HG02884 (cell line): ENCODE measurements around the gene GRIK1.
A peak's percentile ranks its signal among the peaks of the same experiment; 100 is the strongest.

Source experiments
- ATAC-seq: cut with Tn5 transposase; IDR thresholded peaks from one replicate; pipeline ENCODE4 v1.9.1; 2021; ENCODE audit warnings: mild to moderate bottlenecking, moderate library complexity; ENCODE audit not compliant: unreplicated experiment

The GRIK1 gene

DNA sequence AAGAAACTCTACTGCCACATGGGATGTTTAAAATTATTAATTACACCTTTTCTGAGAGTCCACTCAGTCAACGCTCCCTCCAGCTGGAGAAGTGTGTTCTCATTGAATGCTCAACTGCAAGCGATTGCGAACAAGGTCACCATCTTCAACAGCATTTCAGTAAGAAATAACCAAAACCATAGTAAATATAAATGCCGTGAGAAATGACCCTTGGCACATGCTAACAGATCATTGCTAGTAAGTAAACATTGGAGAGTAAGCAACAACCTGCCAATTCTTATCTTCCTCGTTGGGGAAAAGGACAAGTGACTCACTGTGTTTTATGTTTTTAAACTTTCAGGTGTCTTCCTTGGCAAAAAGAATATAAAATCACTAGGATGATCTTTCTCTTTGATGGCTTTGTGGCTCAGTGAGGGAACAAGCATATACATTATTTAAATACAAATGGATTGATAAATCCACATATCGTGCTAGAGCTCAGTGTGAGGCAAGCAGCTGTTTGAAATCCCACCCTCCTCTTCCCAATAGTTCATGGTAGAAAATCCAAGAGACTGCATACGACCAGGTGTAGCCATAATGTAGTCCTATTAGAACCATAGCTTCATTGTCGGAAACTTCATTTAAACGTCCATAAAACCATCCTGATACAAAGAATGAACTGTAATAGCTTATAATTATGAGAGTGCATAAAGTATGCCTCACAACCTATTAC, 214.6 kb downstream of the GRIK1 start:
- ATAC-seq, result no peak

DNA sequence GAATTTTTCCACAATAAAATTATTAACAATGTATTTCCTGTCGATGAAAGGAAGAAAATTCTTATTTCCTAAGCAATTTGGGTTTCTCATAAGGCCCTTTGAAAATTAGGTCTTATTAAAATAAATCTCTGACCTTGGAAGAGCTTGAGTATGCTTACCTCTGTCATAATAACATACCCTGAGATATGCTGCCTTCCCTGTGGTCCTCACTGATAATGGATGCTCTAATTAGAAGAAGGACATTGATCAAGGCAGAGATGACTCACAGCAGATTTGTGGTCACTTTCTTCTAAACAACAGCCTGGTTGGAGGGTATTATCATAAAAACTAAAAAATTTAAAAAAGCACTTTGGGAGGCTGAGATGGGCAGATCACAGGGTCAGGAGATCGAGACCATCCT, 217.8 kb downstream of the GRIK1 start:
- no peak for ATAC-seq

DNA sequence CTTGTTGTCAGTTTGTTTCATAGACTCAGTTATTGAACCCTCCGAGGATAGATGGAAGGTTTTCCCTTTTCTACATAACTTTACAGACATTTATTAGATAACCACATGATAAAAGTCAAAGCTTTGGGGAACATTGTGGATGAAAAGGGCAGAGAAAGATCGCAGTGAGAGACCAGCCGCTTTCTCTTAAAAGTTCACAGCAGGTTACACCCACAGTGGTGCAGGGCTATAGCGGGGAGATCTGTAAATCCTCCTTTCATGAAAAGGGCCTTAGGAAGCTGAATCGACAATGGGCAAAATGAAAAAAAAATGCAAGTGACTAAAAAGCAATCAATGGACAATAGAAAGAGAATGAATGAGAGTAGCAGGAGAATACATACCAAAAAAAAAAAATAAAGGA, 218.6 kb downstream of the GRIK1 start:
- ATAC-seq, result no peak

DNA sequence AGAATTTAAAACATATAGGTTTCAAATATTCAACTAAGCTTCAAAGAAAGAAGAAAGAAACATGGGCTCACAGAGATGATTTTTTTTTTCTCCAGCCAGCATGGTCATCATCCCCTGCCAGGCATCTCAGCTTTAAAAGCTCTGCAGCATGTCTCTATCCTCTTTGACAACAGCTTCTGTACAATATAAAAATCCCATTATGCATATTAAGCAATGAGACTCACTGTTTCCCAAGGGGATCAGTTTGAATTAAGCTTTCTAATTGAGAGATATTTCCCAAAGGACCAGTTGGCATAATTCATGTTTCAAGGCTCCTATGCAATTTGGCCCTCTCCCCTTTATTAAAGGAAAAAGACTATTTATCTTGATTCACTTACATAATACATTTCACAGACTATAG, 220.3 kb downstream of the GRIK1 start:
- no peak for ATAC-seq

DNA sequence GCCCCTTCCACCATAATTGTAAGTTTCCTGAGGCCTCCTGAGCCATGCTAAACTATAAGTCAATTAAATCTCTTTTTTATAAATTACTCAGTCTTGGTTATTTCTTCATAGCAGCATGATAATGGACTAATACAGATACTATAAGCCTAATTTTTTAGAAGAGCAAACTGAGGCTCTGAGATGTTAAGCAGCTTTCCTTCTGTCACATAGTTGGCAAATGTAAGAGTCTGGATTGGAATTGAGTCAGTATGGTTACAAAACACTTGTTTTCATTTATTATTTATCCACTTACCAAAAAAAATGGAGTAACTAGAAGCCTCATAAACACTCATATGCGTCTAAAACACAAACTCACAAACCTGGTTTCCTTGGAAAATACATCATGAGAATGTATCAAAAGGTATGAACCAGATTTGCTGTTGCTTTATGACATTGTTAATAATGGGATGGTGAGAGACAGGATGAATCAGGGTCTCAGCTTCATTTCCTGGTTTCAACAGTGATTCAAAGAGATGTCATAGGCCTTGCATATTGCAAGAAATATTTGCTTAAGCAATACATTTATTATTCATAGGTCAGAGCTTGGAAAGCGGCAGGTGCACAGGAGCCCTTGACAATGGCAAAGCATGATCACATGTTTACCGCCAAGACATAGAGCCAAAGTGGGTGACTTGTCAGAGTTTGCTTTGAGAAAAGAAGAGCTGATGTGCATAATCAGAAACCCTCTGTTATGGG, 221.5 kb downstream of the GRIK1 start:
- ATAC-seq, result no peak

DNA sequence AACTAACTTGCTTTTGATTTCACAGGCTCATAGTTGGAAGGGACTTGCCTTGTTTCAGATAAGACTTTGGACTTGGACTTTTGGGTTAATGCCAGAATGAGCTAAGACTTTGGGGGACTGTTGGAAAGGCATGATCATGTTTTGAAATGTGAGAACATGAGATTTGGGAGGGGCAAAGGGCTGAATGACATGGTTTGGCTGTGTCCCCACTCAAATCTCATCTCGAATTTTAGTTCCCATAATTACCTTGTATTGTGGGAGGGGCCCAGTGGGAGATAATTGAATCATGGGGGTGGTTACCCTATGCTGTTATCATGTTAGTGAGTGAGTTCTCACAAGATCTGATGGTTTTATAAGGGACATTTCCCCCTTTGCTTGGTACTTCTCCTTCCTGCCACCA, 222.1 kb downstream of the GRIK1 start:
- no peak for ATAC-seq

DNA sequence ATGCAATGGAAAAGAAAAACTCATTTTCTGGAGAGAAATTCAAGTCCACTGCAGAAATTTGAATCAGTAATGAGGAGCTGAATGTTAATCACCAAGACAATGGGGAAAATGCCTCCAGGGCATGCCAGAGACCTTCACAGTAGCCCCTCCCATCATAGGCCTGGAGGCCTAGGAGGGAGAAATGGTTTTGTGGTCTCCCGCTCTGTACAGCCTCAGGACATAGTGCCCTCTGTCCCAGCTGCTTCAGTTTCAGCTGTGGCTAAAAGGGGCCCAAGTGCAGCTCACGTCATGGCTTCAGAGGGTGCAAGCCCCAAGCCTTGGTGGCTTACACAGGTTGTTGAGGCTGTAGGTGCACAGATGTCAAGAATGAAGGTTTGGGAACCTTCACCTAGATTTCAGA, 223.0 kb downstream of the GRIK1 start:
- ATAC-seq, result no peak

DNA sequence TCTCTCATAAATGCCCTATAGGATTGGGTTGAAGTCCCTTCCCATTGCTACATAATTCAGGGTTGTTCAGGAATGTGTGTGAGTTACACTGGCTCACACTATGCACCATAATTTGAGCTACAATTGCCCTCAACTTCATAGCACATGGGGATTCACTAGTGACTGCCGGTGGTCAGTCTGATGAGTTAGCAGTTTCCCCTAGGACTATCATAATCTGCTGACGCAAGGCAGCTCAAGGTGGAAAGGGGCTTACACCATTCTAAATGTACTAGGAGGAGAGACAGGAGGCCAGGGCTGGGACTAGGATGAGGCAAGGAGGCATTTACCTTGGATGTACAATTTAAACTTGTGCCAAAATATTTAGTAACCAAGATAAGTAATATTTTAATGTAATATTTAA, 224.7 kb downstream of the GRIK1 start:
- ATAC-seq, result no peak

DNA sequence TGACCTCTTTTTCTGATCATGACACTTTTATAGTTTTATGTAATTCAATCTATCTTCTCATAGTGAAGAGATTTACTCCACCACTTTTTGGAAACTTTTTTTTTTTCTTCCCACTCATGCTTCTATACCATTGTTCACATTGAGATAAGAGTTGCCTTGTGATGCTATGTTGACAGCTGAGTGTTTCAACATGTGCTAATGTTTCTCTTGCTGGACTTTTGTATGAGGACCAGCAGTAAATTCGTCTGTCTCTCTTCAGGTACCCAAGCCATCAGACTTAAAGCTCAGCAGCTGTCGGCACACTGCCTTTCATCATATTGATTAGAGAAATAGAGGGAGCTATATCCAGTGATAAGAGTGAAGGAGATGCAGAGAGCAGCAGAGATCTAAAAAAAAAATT, 227.0 kb downstream of the GRIK1 start:
- ATAC-seq, result no peak

DNA sequence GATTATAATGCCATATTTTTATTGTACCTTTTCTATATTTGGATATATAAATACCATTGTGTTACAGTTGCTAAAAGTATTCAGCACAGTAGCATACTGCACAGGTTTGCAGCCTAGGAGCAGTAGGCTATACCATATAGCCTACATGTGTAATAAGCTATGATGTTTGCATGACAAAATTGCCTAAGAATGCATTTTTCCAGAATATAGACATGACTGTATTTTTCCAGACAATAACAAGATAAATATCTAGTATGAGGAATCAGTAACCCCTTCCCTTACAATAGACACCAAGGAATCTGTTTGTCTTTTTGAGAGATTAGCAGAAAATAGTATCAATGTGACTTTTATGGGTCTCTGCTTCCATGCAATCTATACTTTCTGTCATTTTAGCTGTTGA, 228.6 kb downstream of the GRIK1 start:
- ATAC-seq, result no peak

DNA sequence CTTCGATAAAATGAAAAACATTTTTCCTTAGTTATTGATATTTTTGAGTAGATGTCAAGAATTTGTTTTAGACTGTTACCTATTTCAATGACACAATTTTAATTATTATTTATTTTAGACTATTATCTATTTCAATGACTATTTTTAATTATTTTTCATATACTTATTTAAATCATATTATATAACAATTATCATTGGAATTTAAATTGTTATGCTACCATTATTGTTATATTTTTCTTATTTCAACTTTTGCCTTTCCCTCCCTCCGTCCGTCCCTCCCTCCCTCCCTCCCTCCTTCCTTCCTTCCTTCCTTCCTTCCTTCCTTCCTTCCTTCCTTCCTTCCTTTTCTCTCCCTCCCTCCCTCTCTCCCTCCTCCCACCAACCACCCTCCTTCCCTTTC, 229.3 kb downstream of the GRIK1 start:
- no peak for ATAC-seq

DNA sequence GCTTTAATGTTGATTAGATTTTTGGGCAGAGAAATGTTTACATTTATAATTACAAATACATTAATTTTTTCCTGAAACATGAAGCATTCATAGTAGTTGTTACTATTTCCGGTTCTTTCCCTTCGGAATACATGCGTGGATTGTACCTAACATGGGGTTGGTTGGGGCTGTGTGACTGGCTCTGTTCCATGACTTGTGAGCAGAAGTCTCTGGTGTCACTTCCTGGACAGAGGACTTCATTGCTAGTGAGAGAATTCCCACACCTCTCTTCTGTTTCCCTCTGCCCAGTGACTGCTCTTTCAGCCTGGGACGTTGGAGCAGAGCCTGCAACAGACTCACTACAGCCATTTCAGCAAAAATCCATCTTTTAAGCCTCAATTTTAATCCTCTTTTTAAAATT, 231.4 kb downstream of the GRIK1 start:
- no peak for ATAC-seq

DNA sequence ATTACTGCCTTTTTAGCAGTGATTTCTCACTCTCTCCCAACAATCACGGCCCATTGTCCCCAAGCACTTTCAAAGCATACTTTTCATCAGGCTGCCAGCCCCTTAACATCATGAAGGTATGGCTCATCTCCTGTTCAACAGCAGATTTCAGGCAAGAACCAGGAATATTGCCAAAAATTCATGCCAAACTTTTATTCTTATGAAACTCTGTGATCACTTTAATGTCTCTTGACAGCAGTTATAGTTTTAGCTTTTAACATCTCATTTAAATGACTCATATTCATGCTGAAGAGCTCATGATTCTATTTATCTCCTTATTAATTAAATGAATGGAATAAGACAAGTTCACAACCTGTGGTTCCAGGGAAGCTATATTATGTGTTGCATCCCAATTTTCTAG, 235.1 kb downstream of the GRIK1 start:
- ATAC-seq, result no peak

DNA sequence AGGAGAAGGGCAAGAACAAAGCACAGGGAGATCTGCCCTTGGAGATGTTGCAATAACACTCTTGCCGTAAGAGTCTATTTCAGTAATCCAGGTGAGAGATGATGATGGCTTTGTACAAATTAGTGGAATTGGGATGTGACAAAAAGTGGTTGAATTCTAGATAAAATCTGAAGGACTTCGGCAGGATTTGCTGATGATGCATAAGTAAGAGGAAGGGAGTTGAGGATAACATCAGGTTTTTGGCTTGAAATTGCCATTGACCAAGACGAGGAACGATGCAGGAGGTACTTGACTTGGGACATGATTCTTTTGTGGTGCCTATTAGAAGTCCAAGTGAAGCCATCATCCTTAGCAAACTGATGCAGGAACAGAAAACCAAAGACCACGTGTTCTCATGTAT, 238.1 kb downstream of the GRIK1 start:
- ATAC-seq, result no peak

DNA sequence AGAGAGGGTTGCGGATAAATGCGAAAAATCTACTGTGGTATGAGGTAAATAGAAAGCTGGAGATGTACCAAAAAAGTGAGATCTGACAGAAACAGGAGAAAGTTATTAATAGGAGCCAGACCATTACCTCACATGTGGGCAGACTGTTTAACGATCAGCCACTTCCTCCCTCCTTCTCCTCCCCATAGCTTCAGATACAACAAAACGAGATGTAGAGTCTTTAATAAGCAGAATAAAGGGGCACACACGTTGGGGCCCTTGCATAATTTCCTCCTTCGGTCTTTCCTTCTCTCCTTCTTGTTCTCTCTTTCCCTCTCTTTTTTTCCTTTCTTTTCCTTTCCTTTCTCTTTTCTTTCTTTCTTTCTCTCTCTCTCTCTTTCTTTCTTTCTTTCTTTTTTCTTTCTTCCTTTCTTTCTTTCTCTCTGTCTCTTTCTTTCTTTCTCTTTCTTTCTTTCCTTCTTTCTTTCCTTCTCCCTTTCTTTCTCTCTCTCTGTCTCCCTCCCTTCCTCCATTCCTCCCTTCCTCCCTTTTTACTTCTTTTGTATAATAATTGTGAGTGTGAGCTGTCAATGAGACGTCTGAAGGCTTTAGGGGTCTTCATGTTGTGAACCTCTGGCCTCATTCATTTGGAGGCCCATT, 242.1 kb downstream of the GRIK1 start:
- peak; percentile 95 for ATAC-seq

DNA sequence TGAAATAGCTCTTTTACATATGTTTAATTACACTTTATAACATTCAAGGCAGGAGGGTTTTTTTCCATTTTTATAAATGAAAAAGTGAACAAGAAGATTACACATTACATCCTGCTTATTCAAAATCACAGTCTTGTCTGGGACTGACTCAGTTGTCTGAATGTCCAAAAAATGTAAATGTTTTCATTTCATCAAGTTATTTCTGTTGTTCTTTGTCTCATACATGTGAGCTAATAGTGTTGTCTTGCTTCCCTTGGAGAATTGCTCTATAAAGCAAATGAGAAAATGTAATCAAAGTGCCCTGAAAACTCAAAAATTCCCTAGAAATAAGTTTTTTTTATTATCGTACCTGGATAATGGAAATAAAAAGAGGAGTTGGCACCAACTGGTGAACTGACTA, 242.9 kb downstream of the GRIK1 start:
- no peak for ATAC-seq

DNA sequence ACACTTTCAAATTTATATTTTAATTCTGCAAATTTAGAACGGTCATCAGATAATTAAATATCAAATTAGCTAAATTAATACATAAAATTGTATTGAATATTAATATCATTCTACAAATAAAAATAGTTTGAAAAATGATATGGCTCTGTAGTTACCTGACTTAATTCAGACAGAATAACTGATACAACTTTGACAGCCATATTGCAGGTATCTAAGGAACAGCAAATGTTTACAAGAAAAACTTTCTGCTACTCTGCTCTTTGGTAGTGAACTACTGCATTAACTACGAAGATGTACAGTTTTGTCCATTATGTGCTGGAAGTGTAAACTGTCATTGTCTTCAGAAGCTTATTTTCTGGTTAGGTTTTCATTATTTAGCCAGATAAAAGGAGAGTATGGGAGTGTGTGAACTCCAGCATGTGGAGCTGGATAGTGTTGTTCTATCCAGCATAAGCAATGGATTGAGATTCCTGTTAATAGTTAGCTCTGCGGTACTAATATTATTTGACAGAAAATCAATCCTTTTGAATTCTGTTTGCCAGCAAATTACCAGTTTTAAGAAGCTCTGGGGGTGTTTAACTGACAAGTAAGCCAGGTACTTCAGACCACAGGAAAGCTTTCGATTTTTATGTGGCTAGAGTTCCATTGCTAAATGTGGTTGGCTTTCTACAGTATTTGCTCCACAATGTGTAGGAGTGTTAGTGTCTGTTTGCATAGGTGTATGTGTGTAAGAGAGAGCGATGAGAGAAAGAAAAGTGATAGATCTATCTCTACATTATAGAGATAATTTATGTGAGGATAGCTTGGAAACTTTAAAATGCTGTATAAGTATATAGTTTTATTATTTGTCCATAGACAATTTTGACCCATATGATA, 247.9 kb downstream of the GRIK1 start:
- ATAC-seq, result no peak

DNA sequence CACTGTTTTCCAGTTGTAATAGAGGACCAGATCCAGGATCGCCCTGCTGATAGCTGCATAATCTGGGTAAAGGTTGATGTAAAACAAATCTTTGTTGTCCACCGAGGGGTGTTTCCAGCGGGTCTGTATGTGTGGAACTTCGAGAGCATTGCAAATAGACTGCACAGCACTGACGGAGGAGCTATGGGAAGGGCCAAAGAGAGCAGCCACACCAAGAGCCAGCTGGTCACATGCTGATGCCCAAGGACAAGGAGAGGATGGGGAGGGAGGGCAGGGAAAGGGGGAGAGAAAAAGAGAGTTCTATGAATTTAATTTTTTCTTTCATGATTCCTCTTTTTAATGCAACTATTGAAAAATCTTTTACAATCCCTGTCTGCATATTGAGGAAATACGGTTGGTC, 250.0 kb downstream of the GRIK1 start:
- ATAC-seq, result no peak

DNA sequence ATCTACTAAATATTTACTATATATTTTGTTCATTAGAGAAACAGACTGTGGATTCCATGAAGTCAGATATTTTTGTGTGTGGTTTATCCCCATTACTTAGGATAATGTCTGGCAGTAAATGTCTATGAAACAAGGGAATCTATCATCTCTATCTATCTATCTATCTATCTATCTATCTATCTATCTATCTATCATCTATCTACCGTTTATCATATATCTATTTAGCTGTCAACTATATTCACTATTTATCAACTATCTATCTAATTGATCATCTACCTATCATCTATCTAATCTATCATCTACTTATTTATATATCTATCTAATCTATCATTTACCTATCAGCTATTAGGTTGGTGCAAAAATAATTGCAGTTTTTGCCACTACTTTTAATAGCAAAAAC, 255.7 kb downstream of the GRIK1 start:
- no peak for ATAC-seq

DNA sequence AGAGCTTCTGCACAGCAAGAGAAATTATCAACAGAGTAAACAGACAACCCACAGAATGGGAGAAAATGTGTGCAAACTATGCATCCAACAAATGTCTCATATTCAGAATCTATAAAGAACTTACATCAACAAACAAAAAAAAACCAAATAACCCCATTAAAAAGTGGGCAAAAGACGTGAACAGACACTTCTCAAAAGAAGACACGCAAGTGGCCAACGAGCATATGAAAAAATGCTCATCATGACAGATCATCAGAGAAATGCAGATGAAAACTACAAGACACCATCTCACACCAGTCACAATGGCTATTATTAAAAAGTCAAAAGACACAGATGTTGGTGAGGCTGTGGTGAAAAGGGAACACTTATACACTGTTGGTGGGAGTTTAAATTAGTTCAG, 257.0 kb downstream of the GRIK1 start:
- no peak for ATAC-seq

DNA sequence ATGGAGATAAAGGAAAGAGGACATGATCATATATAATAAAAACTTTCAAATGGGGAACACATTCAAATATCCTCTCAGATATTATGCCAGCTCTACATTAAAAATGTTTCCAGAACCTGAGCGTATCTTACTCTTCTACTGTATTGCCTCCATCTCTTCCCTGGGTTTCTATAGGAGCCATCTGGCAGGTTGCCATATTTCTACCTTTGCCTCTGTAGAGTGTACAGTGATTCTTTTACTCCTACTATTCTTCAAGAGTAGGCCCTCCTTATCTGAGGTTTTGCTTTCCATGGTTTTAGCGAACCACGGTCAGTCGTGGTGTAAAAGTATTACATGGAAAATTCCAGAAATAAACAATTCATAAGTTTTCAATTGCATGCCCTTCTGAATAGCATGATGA, 259.5 kb downstream of the GRIK1 start:
- ATAC-seq, result no peak
